ENCODE results near the gene SYT1. TPM values are rescaled to one million over a fixed set of nuclear protein-coding genes. Genes with fewer than 3 reads are reported as not detected.

SYT1 gene
- total RNA-seq, 1 donor from 2014 or later: 13.0 TPM

DNA sequence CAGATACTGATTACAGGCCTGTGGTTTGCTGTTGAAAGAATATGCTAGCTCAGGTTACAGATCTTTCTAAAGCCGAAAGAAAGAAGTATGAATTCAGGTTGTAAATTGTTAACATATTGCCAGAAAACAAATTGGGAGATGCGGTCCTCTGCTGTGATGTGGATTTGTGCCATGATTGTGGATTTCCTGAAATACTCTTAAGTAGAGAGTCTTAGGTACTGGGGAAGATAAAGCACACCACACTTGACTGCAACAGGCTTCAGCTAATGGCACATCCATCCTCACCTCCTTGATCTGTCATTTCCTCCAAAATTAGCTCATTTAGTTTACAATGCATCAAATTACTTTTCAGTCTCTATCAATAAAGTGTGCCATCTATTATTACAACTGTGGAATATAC lies 279.2 kb downstream of the SYT1 start:
- Mint-ChIP-seq H3K27ac (ENCODE audit: unreplicated experiment) (no peak overlapping the region), H3K9me3 (ENCODE audit: unreplicated experiment) (no peaks in the 10 kb centered on the region), H3K4me1 (ENCODE audit: unreplicated experiment) (no peaks in the 10 kb centered on the region), H3K36me3 (ENCODE audit: low read depth, unreplicated experiment) (no peaks in the 10 kb centered on the region), H3K27me3 (ENCODE audit: unreplicated experiment) (no peaks in the 10 kb centered on the region), H3K4me3 (ENCODE audit: unreplicated experiment) (no peak overlapping the region)
- no peak for DNase-seq (ENCODE audit: low spot score)
- TF ChIP-seq, protein P1, sequence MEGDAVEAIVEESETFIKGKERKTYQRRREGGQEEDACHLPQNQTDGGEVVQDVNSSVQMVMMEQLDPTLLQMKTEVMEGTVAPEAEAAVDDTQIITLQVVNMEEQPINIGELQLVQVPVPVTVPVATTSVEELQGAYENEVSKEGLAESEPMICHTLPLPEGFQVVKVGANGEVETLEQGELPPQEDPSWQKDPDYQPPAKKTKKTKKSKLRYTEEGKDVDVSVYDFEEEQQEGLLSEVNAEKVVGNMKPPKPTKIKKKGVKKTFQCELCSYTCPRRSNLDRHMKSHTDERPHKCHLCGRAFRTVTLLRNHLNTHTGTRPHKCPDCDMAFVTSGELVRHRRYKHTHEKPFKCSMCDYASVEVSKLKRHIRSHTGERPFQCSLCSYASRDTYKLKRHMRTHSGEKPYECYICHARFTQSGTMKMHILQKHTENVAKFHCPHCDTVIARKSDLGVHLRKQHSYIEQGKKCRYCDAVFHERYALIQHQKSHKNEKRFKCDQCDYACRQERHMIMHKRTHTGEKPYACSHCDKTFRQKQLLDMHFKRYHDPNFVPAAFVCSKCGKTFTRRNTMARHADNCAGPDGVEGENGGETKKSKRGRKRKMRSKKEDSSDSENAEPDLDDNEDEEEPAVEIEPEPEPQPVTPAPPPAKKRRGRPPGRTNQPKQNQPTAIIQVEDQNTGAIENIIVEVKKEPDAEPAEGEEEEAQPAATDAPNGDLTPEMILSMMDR (IDR thresholded peaks at IDR 0.05; ENCODE audit: unreplicated experiment): no peak

DNA sequence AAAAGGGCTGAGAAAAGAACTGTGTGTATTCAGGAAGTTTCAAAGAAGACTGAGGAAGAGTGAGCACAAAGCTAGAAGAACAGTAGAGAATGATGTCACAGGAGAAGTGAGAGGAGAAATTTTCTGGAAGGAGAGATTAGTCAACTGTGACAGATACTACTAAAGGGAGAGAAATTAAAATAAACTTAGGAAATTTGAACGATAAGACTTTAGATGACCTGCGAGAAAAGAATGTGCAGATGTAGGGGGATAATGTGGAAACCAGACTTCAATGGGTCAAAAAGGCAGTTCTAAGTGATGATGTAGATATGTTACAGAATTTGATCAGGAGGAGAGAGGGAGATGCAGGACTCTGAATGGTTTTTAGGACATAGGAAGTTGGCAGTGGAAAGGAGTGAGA lies 287.4 kb downstream of the SYT1 start:
- Mint-ChIP-seq H3K4me3 (ENCODE audit: unreplicated experiment) (no peak overlapping the region), H3K9me3 (ENCODE audit: unreplicated experiment) (no peaks in the 10 kb centered on the region), H3K27me3 (ENCODE audit: unreplicated experiment) (peaks cover under 1% of the 10 kb centered on the region), H3K4me1 (ENCODE audit: unreplicated experiment) (peaks cover 8% of the 10 kb centered on the region), H3K36me3 (ENCODE audit: low read depth, unreplicated experiment) (no peaks in the 10 kb centered on the region), H3K27ac (ENCODE audit: unreplicated experiment) (no peak overlapping the region)
- TF ChIP-seq, protein P1 (IDR thresholded peaks at IDR 0.05; ENCODE audit: unreplicated experiment): no peak
- DNase-seq (ENCODE audit: low spot score): no peak

DNA sequence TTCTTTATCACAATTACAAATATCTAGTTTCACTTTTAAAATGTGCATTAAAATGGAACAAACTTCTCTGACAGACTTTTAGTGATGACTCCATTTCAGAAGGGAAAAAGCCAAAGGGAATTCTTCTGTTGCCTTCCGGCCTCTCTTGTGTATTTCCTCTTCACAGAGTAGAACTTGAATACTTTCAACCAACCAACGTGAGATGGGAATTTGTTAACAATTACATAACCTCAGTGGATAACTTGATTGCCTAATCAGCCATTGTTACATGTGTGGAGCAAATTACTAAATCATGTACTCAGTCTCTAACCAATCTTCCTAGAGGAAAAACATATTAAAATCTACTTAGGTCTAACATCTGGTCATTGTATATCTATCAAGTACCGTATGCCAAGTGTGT lies 291.1 kb downstream of the SYT1 start:
- no peak for DNase-seq (ENCODE audit: low spot score)
- peaks cover 1% of the 10 kb centered on the region for H3K27me3 Mint-ChIP-seq (ENCODE audit: unreplicated experiment)
- H3K36me3 Mint-ChIP-seq (ENCODE audit: low read depth, unreplicated experiment): no peaks in the 10 kb centered on the region
- TF ChIP-seq, protein P1 (IDR thresholded peaks at IDR 0.05; ENCODE audit: unreplicated experiment): no peak
- H3K4me3 Mint-ChIP-seq (ENCODE audit: unreplicated experiment): no peak overlapping the region
- H3K9me3 Mint-ChIP-seq (ENCODE audit: unreplicated experiment): no peaks in the 10 kb centered on the region
- H3K27ac Mint-ChIP-seq (ENCODE audit: unreplicated experiment): no peak overlapping the region
- peaks cover 8% of the 10 kb centered on the region for H3K4me1 Mint-ChIP-seq (ENCODE audit: unreplicated experiment)

DNA sequence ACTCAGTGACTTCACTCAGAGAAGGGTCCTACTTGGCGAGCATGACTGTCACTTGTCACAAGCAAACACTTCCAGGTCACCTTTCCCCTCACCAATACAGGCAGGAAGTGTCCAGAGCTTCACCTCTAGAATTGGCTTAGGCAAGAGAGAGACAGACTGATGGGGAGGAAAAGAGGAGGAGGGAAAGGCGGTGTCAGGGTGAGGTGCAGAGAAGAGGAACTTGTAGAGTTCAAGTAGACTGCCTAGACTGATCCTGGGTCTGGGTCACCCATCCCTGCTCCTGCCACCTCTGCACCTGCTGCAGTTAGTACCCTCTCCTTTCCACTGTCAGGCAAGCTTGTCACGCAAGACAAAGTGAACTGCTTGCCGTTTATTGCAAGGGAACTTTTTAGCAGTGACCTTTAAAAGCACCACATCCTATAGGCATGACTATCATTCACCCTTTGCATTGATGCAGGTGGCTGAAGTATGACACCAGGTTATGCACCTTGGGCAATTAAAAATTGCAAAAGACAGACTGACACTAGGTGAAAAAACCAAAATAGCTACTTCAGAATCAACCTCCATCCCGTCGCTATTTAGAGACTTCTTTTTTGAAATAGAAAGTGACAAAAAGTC lies 292.4 kb downstream of the SYT1 start:
- no peak for DNase-seq (ENCODE audit: low spot score)
- Mint-ChIP-seq H3K27me3 (ENCODE audit: unreplicated experiment) (peaks cover 1% of the 10 kb centered on the region), H3K9me3 (ENCODE audit: unreplicated experiment) (no peaks in the 10 kb centered on the region), H3K36me3 (ENCODE audit: low read depth, unreplicated experiment) (no peaks in the 10 kb centered on the region), H3K4me1 (ENCODE audit: unreplicated experiment) (peaks cover 2% of the 10 kb centered on the region), H3K27ac (ENCODE audit: unreplicated experiment) (no peak overlapping the region), H3K4me3 (ENCODE audit: unreplicated experiment) (no peak overlapping the region)
- TF ChIP-seq, protein P1 (IDR thresholded peaks at IDR 0.05; ENCODE audit: unreplicated experiment): no peak

DNA sequence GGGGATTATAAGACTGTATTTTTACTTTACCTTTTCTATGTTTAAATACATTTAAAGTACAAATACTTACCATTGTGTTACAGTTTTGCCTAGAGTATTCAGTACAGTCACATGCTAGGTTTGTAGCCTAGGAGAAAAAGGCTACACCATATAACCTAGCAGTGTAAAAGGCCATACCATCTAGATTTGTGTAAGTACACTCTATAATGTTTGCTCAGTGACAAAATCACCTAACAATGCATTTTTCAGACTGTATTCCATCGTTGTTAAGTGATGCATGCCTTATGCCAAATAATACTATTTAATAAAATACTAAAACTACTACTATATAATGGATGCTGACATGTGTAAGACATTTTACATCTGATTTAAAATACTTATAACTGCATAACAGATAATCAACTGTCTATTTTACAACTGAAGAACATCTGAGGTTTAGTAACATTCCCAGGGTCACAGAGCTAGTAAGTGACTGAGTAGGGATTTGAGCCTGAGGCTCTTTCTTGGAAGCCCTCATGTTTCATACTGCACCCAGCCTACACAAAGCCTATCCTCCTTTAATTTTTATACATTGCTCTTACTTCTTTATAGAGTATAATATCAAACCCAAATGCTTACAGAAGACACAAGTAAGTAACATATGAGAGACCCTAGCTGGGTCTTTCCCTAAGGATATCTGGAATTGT lies 296.8 kb downstream of the SYT1 start:
- Mint-ChIP-seq H3K9me3 (ENCODE audit: unreplicated experiment) (no peaks in the 10 kb centered on the region), H3K27me3 (ENCODE audit: unreplicated experiment) (peaks cover 1% of the 10 kb centered on the region), H3K36me3 (ENCODE audit: low read depth, unreplicated experiment) (no peaks in the 10 kb centered on the region), H3K27ac (ENCODE audit: unreplicated experiment) (no peak overlapping the region), H3K4me3 (ENCODE audit: unreplicated experiment) (no peak overlapping the region), H3K4me1 (ENCODE audit: unreplicated experiment) (peaks cover 6% of the 10 kb centered on the region)
- TF ChIP-seq, protein P1 (IDR thresholded peaks at IDR 0.05; ENCODE audit: unreplicated experiment): no peak
- no peak for DNase-seq (ENCODE audit: low spot score)
